Measurements from ENCODE around the gene EPS15. TPM values are rescaled to one million over a fixed set of nuclear protein-coding genes. Genes with fewer than 3 reads are reported as not detected.

EPS15 gene
- total and polyA plus RNA-seq, 9 of the 15 experiments (the other 6 are each of a cell fraction or from before 2014, with no cell fraction given), result 23.1 to 69.0 (median 41.7) TPM

- no peak for TF ChIP-seq NR2C2 (CRISPR knock-in tag; IDR thresholded peaks at IDR 0.05)
- peak; percentile 37; the same call in 1 of the 2 replicates for TF ChIP-seq NR2C2 (tag; IDR thresholded peaks at IDR 0.05)
- TF ChIP-seq BCOR (IDR thresholded peaks at IDR 0.05), result peak; percentile 89
- no peak for TF ChIP-seq SIN3B (IDR thresholded peaks at IDR 0.05; ENCODE audit: low read depth)
- TF ChIP-seq TEAD4 (IDR thresholded peaks at IDR 0.05; ENCODE audit: low read length), result peak; percentile 18; the same call in 1 of the 2 replicates
- no peak for TF ChIP-seq TEAD4 (CRISPR knock-in tag; IDR thresholded peaks at IDR 0.05; ENCODE audit: borderline replicate concordance)
- TF ChIP-seq ZFPM2 (CRISPR knock-in tag; IDR thresholded peaks at IDR 0.05), result peak; percentile 26; the same call in 1 of the 2 replicates
- 0 out of 2 replicates have a peak, but pooled peaks have one; percentile 34 for TF ChIP-seq MECOM (CRISPR knock-in tag; IDR thresholded peaks at IDR 0.05)
- no peak for TF ChIP-seq HDAC6 (IDR thresholded peaks at IDR 0.05; ENCODE audit: low read depth, low read length)
- TF ChIP-seq ZNF274 (IDR thresholded peaks at IDR 0.05; ENCODE audit: borderline replicate concordance, low read depth, low read length), result no peak
- TF ChIP-seq ZNF24 (IDR thresholded peaks at IDR 0.05), result 0 out of 2 replicates have a peak, but pooled peaks have one; percentile 28
- TF ChIP-seq GTF2E2 (tag; IDR thresholded peaks at IDR 0.05), result 0 out of 2 replicates have a peak, but pooled peaks have one; percentile 52
- peak; percentile 77 for TF ChIP-seq CHD4 (IDR thresholded peaks at IDR 0.05; ENCODE audit: insufficient read depth, insufficient replicate concordance, low read depth, low read length, poor library complexity, severe bottlenecking)
- 0 out of 4 replicates have a peak, but pooled peaks of 1 of the 2 experiments have one; percentile 6 for TF ChIP-seq MNT (conservative IDR thresholded peaks at IDR 0.05)
- no peak for TF ChIP-seq SETDB1 (IDR thresholded peaks at IDR 0.05; ENCODE audit: low read length)
- TF ChIP-seq PREB (CRISPR knock-in tag; IDR thresholded peaks at IDR 0.05), result no peak
- no peak for TF ChIP-seq ZNF263 (CRISPR knock-in tag; IDR thresholded peaks at IDR 0.05; ENCODE audit: borderline replicate concordance)
- 0 out of 2 replicates have a peak, but pooled peaks have one; percentile 16 for TF ChIP-seq RNF219 (CRISPR knock-in tag; IDR thresholded peaks at IDR 0.05)
- TF ChIP-seq TSHZ1 (CRISPR knock-in tag; IDR thresholded peaks at IDR 0.05), result no peak
- TF ChIP-seq ZNF311 (CRISPR knock-in tag; IDR thresholded peaks at IDR 0.05), result 0 out of 2 replicates have a peak, but pooled peaks have one; percentile 52
These were observed 85.6 kb downstream of the EPS15 start (continued) for GRCh38 chr1:51433269-51433971.

All from K562 (cell line).